Stimulated activated CD4-positive, alpha-beta T cell treated with anti-CD3 and anti-CD28 coated beads, Interleukin-4, amount 100 ng/mL, for 4 hours (primary cell): Measurements from ENCODE around the gene VENTX.

ENCODE experiments used
- DNase-seq, 2 experiments: peaks; one replicate each; pipeline ENCODE4 v3.0.0-alpha.2; 2020

Gene VENTX, protein sequence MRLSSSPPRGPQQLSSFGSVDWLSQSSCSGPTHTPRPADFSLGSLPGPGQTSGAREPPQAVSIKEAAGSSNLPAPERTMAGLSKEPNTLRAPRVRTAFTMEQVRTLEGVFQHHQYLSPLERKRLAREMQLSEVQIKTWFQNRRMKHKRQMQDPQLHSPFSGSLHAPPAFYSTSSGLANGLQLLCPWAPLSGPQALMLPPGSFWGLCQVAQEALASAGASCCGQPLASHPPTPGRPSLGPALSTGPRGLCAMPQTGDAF

GRCh38 chr10:133237588-133238465 lies at the start of gene VENTX:
VENTX (plus strand) TSS chr10:133237855; CDS start chr10:133237915, 60 bp downstream.
- DNase-seq, result no peak

- no peak for DNase-seq
Observed at GRCh38 chr10:133187906-133188681, 49.6 kb upstream of the VENTX start.

- DNase-seq, result no peak
Observed at GRCh38 chr10:133189256-133189655, 48.4 kb upstream of the VENTX start.

DNA sequence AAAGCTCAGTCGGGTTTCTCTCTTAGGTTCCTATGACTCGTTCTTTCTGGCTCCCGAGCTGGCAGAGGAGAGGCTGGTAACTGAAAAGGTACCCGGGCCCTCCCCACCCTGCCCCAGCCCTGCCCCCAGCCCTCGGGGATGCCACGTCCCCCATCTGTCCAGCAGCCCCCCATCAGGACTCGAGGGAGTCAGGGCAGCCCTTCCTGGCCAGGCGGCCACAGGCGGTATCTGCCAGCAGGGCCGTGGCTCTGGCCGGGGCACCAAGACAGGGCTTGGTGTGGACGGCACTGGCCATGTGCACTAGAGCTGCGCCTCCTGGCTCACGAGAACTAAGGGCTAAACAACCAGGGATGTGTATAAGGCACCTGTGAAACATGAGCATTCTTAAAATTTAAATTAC lies 47.9 kb upstream of the VENTX start:
- DNase-seq, result no peak

- no peak for DNase-seq
Observed at GRCh38 chr10:133190225-133190624, 47.4 kb upstream of the VENTX start.

- no peak for DNase-seq
Observed at GRCh38 chr10:133191651-133192050, 46.0 kb upstream of the VENTX start.

DNA sequence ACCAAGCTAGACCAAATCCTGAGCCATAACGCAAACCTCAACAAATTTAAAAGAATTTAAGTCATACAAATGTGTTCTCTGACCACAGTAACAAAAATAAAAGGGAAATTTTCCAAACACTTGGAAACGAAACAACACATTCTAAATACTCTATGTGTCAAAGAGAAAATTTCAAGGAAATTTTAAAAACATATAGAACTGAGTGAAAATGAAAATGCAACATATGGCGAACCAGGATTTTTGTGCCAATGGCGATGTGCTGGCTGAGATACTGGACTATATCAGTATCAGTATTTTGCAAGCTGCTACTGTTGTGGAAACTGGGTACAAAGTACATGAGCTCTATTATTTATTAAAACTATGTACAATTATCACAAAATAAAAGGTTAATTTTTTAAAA lies 43.5 kb upstream of the VENTX start:
- no peak for DNase-seq

GRCh38 chr10:133195096-133195495 lies 42.6 kb upstream of the VENTX start:
- no peak for DNase-seq

GRCh38 chr10:133195611-133196010 lies 42.0 kb upstream of the VENTX start:
- DNase-seq, result no peak

DNA sequence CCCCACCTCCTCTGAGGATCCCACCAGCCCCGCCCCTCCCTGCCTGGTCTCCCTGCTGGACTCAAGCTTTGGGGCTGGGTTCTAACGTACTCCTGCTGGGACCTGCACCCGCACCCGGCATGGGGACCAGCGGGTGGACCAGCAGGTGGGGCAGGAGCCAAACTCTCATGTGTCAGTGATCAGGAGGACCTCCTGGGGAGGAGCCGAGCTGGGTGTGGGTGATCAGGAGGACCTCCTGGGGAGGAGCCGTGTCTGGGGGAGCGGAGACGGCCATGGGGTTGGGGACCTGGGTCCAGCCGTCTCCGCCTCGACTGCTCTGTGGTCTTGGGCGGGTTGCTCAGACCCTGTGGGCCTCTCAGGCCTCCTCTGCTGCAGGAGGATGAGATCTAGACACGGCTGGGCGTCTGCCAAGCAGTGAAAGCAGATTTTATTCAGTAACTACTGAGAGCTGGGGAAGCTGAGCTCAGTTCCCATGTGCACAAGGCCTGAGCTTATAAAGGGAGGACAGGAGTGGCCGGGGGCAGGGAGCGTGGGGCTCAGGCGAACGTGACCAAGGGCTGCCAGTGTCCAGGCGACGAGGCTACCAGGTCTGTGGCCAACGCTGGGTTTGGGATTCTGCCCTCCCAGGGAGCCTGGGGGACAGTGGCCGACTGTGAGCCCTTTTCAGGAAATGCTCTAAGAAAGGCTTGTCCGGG lies 41.3 kb upstream of the VENTX start:
- no peak for DNase-seq

DNA sequence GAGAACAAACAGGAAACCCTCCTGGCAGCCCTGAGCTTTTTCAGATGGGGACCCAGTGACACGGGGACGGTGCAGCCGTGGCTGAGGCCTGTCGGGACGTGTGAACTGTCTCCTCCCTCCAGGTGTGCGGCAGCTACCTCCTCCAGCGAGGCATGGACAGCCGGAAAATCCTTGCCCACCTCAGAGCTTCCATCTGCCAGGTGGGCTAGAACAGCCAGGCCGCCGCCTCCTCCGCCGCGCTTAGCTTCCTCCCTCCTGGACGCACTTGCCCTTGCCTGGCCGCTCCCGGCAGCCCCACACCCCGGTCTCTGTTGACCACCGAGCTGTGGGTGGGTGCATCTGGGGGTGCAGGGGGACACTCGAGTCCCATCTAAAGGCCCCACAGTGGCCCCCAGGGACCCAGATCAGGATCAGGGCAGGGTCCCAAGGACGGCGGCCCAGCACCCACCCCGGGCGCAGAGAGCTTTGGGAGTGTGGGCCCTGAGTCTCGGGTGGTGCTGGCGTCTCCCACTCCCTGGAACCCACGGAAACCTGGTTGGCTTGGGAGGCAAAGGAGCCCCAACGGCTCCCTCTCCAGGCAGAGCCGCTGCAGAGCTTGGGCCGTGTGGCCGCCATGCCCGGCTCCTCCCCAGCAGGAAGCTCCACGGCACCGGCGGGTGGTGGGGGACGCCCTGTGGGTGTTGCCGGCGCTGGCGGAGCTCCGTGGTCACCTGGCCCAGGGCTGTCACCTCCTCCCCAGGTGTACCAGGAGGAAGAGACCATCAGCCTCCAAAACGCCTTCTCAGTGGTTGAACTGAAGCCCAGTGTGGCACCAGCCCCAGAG lies 40.5 kb upstream of the VENTX start:
- DNase-seq, result no peak

DNA sequence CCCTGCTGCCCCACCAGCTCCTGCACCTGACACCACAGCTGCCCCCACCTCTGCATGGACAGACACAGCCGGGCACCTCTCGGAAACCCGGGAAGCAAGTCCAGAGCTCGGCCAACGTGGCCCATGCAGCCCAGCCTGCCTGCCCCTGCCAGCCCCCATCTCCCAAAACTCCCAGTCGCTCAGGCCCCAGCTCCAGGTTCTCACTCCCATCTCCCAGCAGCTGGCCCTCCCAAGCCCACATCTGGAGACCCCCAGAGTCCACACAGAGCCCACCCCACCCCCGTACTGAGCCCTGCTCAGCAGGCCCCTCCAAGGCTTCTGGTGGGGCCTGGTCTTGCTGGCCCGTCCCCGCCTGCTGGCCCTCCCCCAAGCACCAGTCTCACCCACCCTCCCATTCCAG lies 39.9 kb upstream of the VENTX start:
- DNase-seq, result no peak

GRCh38 chr10:133198206-133198605 lies 39.4 kb upstream of the VENTX start:
- DNase-seq, result no peak

GRCh38 chr10:133198621-133199487 lies 38.8 kb upstream of the VENTX start:
- no peak for DNase-seq

GRCh38 chr10:133199488-133199885 lies 38.2 kb upstream of the VENTX start:
- no peak for DNase-seq

DNA sequence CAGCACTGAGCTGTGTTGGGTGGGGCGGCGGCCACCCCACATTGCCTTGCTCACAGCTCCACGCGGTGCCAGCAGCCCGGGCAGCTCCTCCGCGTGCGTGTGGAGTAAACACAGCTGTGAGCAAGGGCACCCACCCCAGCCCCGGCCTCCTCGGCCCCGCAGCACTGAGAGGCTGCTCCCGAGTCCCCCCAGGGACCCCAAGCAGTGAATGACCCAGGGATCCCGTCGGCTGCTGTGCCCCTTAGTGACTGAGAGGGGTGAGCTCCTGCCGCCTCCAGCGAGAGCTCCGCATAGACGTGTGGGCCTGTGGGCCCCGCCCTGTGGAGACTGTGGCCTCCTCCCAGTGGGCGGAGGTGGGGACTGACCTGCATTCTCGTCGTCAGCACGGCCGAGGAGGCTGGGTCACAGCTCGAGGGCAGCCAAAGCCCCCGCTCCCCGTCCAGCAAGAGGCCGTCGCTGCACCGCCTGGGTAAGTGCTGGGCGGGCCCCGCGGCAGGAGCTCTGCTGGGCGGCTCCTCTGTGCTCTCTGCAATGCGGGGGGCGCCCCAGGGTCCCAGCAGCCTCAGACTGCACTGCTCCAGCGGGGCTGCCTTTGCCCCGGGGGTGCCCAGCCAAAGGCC lies 37.6 kb upstream of the VENTX start:
- no peak for DNase-seq

DNA sequence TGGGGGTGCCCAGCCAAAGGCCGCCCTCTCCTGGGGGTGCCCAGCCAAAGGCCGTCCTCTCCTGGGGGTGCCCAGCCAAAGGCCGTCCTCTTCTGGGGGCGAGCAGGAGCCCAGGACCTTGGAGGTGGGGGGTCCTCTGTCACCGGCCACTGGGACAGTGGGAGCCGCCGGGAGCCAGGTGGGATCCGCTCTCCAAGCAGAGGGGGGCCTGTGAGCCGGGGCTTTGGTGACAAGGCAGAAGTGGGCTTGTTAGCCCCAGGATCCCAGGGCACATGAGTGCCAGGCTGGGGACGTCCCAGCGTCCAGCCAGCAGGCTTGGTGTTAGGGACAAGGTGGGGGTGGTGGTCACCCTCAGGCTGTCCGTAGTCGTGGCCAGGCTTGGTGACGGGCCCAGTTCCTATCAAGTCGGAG lies 37.0 kb upstream of the VENTX start:
- DNase-seq, result no peak

DNA sequence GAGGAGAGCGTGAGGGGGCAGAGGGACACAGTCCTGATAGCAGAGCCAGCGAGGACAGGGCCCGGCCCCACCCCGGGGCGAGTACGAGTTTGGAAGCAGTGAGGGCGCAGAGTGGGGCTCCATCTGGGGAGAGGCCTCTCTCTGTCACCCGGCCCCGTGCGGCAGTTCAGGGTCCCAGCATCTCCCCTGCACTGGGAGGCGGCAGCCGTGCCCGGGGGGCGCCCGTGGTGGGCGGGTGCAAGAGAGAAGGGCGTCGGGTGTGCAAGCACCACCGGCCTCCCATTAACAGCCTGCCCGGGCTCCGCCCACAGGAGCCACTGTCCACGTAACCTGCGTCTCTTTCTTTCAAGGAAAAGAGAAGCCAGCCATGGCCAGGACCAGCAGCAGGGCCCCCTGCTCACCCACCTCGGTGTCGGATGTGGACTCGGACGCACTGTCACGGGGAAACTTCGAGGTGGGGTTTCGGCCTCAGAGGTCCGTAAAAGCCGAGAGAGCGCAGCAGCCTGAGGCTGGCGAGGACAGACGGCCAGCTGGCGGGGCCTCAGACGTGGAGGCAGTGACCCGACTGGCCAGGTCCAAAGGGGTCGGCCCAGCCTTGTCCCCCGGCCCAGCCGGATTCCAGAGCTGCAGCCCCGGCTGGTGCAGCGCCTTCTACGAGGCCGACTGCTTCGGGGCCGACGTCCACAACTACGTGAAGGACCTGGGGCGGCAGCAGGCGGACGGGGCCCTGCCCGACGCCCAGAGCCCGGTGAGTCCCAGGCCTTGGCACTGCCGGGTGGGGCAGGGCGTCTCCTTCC lies 36.3 kb upstream of the VENTX start:
- no peak for DNase-seq

DNA sequence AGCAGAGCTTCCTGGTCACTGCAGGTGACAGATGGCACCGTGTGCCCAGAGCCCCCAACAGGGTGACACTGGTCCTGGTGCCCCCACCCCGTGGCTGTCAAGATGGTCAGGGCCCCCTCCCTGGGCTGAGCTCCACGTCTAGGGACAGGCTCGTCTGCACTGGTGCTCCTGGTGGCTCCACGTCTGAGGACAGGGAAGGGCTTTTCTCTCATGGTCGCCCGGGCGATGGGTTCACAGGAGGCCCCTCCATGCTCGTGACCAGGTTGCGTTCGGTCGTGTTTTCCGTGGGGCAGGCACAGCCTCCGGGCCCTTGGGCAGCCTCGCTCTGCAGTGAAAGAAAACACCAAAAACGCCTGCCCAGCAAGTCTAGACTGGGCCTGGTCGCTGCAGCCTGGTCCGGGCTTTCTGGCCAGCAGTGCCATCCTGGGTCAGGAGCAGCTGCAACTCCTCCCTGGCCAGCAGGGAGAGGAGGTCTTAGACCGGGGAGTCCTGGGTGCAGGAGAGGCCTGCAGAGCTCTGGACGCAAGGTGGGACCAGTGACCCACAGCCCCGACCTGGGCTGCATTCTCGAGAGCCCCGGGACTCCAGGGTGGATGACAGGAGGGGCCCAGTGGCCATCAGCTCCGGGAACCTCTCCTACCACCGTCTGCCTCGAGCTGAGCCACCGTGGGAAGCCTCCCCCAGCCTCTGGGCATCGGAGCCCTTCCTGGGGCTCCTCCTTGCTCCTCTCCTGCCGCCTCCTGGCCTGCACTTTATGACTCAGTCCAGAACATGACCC lies 35.5 kb upstream of the VENTX start:
- DNase-seq, result no peak
